ACC112 (cell line): ENCODE data around the gene MMS22L.

Source experiments
- H2AFZ ChIP-seq: fragments of 200-600 bp; sonication (generic); one replicate; pipeline ENCODE4 v1.6.0; 2017; ENCODE audit warnings: antibody characterized with exemption, low read length; ENCODE audit not compliant: unreplicated experiment
- H3K27ac ChIP-seq: fragments of 200-600 bp; sonication (generic); 2 replicates; pipeline ENCODE4 v1.5.1; 2014; ENCODE audit warnings: low read depth, mild to moderate bottlenecking, antibody characterized with exemption, low read length, moderate library complexity
- H3K27me3 ChIP-seq: fragments of 200-600 bp; sonication (generic); 2 replicates; pipeline ENCODE4 v1.6.1; 2014; ENCODE audit warnings: mild to moderate bottlenecking, antibody characterized with exemption, low read length, moderate library complexity, mixed read lengths; ENCODE audit not compliant: insufficient read depth
- H3K36me3 ChIP-seq: fragments of 200-600 bp; sonication (generic); 2 replicates; pipeline ENCODE4 v1.6.1; 2016; ENCODE audit warnings: mild to moderate bottlenecking, antibody characterized with exemption, low read length, moderate library complexity, mixed read lengths; ENCODE audit not compliant: insufficient read depth
- H3K4me1 ChIP-seq: fragments of 200-600 bp; sonication (generic); one replicate; pipeline ENCODE4 v1.6.1; 2016; ENCODE audit warnings: low read length, mixed read lengths; ENCODE audit not compliant: insufficient read depth, unreplicated experiment, control insufficient read depth
- H3K4me3 ChIP-seq: fragments of 200-600 bp; sonication (generic); 2 replicates; pipeline ENCODE4 v1.5.1; 2014; ENCODE audit warnings: mild to moderate bottlenecking, low read depth, low read length
- H3K79me2 ChIP-seq: fragments of 200-600 bp; sonication (generic); one replicate; pipeline ENCODE4 v1.6.0; 2016; ENCODE audit warnings: low read length; ENCODE audit not compliant: control insufficient read depth, unreplicated experiment, insufficient read depth

MMS22L gene, protein sequence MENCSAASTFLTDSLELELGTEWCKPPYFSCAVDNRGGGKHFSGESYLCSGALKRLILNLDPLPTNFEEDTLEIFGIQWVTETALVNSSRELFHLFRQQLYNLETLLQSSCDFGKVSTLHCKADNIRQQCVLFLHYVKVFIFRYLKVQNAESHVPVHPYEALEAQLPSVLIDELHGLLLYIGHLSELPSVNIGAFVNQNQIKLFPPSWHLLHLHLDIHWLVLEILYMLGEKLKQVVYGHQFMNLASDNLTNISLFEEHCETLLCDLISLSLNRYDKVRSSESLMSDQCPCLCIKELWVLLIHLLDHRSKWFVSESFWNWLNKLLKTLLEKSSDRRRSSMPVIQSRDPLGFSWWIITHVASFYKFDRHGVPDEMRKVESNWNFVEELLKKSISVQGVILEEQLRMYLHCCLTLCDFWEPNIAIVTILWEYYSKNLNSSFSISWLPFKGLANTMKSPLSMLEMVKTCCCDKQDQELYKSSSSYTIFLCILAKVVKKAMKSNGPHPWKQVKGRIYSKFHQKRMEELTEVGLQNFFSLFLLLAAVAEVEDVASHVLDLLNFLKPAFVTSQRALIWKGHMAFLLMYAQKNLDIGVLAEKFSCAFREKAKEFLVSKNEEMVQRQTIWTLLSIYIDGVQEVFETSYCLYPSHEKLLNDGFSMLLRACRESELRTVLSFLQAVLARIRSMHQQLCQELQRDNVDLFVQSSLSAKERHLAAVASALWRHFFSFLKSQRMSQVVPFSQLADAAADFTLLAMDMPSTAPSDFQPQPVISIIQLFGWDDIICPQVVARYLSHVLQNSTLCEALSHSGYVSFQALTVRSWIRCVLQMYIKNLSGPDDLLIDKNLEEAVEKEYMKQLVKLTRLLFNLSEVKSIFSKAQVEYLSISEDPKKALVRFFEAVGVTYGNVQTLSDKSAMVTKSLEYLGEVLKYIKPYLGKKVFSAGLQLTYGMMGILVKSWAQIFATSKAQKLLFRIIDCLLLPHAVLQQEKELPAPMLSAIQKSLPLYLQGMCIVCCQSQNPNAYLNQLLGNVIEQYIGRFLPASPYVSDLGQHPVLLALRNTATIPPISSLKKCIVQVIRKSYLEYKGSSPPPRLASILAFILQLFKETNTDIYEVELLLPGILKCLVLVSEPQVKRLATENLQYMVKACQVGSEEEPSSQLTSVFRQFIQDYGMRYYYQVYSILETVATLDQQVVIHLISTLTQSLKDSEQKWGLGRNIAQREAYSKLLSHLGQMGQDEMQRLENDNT

DNA sequence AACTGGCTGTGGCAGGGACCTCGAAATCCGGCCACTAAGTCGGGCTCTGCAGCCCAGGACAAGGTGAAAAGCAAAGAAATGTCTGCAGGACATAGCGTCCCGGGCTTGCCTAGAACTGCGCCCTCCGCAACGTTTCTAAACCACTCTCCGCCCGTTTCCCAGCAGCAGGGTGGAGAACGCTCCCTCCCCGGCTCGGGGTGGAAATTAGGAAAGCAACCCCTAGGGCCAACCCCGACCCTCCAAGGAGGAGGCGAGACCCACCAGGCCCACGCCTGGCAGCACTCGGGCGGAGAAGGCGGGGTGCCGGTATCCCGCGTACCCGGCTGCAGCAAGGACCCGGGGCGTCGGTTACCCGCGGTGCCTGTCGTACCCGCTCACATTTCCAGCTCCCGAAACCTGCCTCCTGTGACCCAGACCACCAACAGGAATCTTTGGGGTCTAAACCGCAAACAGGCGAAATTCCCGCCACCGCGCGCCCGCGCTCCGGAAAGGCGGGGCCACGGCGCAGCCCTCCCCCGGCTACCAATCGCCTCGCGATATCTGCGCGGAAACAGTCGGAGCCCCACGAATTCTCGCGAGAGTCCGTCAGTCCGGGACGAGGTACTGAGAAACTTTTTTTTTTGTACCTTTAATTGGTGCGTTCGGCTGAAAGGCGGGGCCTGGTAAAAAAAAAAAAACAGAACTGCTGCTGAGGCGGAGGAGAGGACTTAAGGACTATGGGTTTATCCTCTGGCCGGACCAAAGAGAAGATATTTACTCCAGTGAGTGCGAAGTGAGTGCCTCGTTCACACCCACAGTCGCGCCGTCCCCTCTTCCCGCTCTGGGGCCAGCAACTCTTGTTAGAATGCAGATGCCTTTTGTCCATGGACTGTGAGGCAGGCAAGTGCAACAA, at the start of gene MMS22L:
TSS of gene MMS22L (minus strand) at position 491 of the 892 bp plus-strand sequence. CDS start 739 bp downstream, outside the sequence.
- peaks cover 13% of the 10 kb centered on the region for H3K4me1 ChIP-seq
- H3K36me3 ChIP-seq: no peaks in the 10 kb centered on the region; the same call in 1 of the 2 replicates
- peak within 1 kb of the TSS; percentile 100 for H2AFZ ChIP-seq
- H3K79me2 ChIP-seq: peaks cover 21% of the 10 kb centered on the region
- peak within 1 kb of the TSS; percentile 51 for H3K27ac ChIP-seq
- no peaks in the 10 kb centered on the region for H3K27me3 ChIP-seq
- H3K4me3 ChIP-seq: peak within 1 kb of the TSS; percentile 99

DNA sequence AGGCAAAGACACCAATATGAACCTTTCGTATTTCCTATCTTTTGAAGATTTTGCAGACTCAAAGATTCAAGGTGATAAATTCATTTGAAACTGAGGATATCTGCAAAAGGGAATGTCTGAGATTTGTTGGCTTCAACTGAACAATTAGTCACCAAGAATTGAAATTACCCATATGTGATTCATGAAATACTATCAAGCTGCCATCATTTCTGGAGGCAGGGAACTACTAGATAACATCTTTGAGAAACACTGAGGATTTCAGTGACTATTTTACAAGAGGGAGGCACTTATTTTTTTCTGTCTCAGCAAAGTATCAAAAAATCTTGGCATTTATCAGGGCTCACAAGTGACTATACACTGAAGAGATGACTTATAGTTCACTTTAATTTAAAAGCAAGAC, 39.8 kb upstream of the MMS22L start:
- Histone ChIP-seq H3K79me2 (no peaks in the 10 kb centered on the region), H3K4me3 (no peak overlapping the region), H2AFZ (no peak overlapping the region)

DNA sequence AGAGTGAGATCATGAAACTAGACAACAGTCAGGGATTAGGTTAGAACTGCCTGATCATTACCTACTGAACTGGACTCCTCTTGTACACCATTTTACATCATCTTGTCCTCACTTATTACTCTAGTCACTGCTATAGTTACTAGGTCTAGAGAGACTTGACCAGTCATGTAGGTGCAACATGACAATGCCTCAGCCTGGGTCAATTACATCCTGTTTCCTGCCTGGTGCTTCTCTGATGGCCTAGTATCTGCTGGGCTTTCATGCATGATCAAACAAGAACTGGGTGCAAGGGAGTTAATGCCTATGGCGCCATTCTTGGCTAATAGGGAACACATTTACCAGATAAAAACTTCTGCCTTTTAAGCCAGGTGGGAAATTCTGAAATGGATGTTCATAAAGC, 39.2 kb upstream of the MMS22L start:
- Histone ChIP-seq H2AFZ (no peak overlapping the region), H3K36me3 (no peaks in the 10 kb centered on the region), H3K79me2 (no peaks in the 10 kb centered on the region), H3K4me1 (peaks cover 6% of the 10 kb centered on the region), H3K27me3 (no peaks in the 10 kb centered on the region), H3K27ac (no peak overlapping the region), H3K4me3 (no peak overlapping the region)

More for the DNA sequence above, 39.8 kb upstream of the MMS22L start:
- Histone ChIP-seq H3K36me3 (no peaks in the 10 kb centered on the region), H3K27ac (no peak overlapping the region), H3K4me1 (peaks cover 6% of the 10 kb centered on the region), H3K27me3 (no peaks in the 10 kb centered on the region)

DNA sequence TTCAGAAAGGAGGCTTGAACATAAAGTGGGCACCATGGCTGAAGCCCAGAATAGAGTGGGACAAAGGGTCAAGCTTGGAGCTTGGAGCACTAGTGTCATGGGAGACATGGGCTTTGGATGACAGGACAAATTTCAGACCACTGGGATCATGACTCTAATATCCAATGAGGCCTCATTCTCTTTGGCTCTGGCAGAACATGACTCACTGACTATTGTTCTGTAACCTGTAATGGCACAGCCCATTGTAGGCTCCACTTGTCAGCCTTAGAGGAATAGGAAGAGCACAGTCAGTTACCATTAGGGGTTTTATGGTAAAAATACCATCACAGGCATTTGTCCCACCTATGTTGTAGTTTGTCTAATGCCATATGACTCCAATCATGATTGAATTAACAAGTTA, 34.0 kb upstream of the MMS22L start:
- Histone ChIP-seq H2AFZ (no peak overlapping the region), H3K79me2 (no peaks in the 10 kb centered on the region), H3K4me3 (no peak overlapping the region), H3K36me3 (no peaks in the 10 kb centered on the region), H3K4me1 (no peaks in the 10 kb centered on the region), H3K27me3 (no peaks in the 10 kb centered on the region), H3K27ac (no peak overlapping the region)

DNA sequence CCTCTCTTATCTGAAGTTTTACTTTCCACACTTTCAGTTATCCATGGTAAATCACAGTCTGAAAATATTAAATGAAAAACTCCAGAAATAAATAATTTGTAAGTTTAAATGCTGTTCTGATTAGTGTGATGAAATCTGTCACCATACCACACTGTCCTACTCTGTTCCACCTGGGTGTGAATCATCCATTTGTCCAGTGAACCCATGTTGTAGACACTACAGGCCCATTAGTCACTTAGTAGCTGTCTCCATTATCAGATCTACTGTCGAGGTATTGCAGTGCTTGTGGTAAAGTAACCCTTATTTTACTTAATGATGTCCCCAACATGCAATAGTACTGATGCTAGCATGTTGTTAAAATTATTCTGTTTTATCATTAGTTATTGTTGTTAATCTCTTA, 29.2 kb upstream of the MMS22L start:
- Histone ChIP-seq H3K27ac (no peak overlapping the region), H3K36me3 (no peaks in the 10 kb centered on the region), H2AFZ (no peak overlapping the region), H3K27me3 (no peaks in the 10 kb centered on the region; the same call in 1 of the 2 replicates), H3K4me3 (no peak overlapping the region), H3K79me2 (no peaks in the 10 kb centered on the region), H3K4me1 (no peaks in the 10 kb centered on the region)

DNA sequence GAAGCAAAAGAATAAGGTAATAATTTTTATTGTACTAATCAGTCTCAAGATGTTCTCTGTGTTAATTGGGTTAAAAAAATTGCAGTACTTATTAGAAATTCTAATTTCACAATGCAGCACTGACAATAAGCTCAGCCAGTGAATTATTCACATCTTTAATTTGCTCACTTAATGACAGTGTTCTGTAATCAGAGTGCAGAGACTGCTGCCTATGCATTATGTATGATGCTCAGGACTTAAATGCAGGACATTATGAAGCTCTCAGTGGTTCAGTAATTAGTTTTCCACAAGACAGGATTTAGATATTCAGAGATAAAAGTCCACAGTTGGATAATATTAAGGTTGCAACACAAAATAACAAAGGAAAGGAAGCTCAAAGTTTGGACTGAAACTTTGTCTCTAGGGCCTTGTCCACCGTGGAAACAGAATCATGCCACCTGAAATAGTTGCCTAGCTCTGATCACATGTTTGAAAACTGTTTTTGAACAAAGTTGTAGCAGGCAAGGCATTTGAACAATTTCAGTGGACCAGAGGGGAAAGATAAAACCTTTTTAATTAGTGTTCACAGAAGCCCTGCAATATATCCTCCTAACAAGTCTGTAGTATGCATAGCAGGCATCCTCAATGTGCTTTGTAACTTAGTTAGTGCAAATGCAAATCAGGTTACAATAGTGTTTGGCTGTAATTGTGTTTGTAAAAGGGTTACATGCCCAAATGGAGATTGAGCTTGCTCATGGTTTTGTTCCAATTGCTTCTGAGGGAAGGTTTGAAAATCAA, 23.7 kb upstream of the MMS22L start:
- Histone ChIP-seq H3K27ac (no peak overlapping the region), H3K79me2 (no peaks in the 10 kb centered on the region), H3K27me3 (peaks cover 14% of the 10 kb centered on the region), H3K36me3 (no peaks in the 10 kb centered on the region), H3K4me3 (no peak overlapping the region), H2AFZ (no peak overlapping the region), H3K4me1 (no peaks in the 10 kb centered on the region)

DNA sequence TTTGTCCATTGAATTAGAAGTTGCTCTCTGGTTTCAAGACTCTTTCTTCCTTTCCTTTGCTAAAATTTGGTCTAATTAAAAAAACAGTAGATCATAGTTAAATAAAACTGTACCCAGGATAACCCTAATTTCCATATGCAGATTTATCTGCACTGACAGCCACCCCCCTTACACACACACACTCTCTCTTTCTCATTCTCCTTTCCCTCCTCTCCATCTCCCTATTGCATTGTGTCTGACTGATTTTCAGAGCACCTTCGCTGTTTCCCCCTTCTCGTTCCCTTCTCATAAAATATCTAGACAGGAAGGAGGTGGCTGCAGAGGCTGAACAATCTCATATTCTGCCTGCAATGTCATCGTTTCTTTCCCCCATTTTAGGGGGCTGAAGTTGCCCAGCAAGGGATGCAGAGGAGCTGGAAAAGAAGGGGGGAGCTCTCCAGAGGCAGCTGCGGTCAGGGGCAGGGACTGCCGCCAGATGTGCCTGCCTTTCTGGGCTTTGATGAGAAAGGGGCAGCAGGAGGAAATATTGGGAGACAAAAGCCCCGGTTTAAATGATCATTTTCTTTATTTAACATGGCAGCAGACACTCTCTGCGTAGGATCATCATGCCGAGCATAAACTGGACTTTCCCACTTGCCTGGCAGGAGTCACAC, 22.5 kb upstream of the MMS22L start:
- Histone ChIP-seq H3K27me3 (peaks cover 23% of the 10 kb centered on the region), H3K27ac (no peak overlapping the region), H3K4me1 (no peaks in the 10 kb centered on the region), H2AFZ (peak overlapping the region; percentile 1), H3K36me3 (no peaks in the 10 kb centered on the region), H3K4me3 (no peak overlapping the region), H3K79me2 (no peaks in the 10 kb centered on the region)

DNA sequence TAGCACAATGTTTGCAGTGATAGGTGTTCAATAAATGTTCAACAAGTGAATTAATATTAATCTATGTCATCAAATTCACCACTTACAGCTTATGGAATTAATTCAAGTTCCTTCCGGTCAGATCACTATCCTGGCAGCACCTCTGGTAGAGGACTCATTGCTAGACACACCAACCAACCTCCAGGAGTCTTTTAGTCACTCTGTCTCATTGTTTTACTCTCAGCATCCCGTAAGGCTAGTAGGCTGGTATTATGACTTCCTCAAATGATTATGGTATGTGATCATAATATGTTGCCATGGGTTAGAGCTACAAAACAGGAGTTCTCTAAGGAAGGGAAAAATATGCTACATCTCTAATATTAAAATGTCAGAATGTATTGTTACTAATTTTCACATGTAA, 21.7 kb upstream of the MMS22L start:
- Histone ChIP-seq H3K27me3 (peaks cover 25% of the 10 kb centered on the region), H2AFZ (no peak overlapping the region), H3K36me3 (no peaks in the 10 kb centered on the region), H3K4me3 (no peak overlapping the region), H3K4me1 (no peaks in the 10 kb centered on the region), H3K27ac (no peak overlapping the region), H3K79me2 (no peaks in the 10 kb centered on the region)

DNA sequence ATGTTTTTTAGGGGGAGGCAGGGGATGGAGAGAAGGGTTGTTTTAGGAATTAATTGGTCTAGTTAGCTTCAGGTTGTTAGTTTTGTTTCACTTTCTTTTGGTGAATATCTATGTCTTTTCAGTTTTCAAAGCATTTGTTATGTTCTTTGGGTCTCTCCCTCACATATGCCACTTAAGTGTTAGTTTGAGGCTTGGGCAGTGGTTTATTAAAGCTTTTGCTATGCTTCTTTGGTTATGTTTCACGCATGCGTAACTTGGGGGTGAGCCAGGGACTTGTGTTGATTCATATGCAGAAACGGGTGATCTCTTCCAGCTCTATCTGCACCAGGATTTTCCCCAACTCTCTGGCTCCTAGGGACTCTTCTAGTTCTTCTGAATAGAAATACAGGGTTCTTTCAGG, 11.4 kb upstream of the MMS22L start:
- Histone ChIP-seq H3K79me2 (no peaks in the 10 kb centered on the region), H3K27me3 (0 out of 2 replicates have a peak, but pooled peaks cover 11% of the 10 kb centered on the region), H3K27ac (no peak overlapping the region), H3K4me3 (peak overlapping the region; percentile 20; the same call in 1 of the 2 replicates), H3K4me1 (no peaks in the 10 kb centered on the region), H3K36me3 (no peaks in the 10 kb centered on the region), H2AFZ (peak overlapping the region; percentile 20)
